Immature natural killer cell (primary cell): ENCODE results near the gene IL11. TPM values are rescaled to one million over a fixed set of nuclear protein-coding genes. Genes with fewer than 3 reads are reported as not detected.
A peak's percentile ranks its signal among the peaks of the same experiment; 100 is the strongest.

ENCODE experiments used
- DNase-seq, 3 donors: peaks; one replicate each; pipeline ENCODE4 v3.0.0; 2022; ENCODE audit warnings: mixed read lengths in 1 of 3
- H3K27ac Mint-ChIP-seq, 6 donors: one replicate each; pipeline ENCODE4 v1.8.0; 2020; ENCODE audit warnings: mixed read lengths in 6 of 6, mild to moderate bottlenecking in 5 of 6, inconsistent platforms in 4 of 6, moderate library complexity in 3 of 6
- H3K27me3 Mint-ChIP-seq, 3 donors: one replicate each; pipeline ENCODE4 v1.8.0; 2020 to 2021; ENCODE audit warnings: low read depth in 3 of 3, mild to moderate bottlenecking in 3 of 3, mixed read lengths in 3 of 3, moderate library complexity in 3 of 3, inconsistent platforms in 1 of 3
- H3K36me3 Mint-ChIP-seq, 3 donors: one replicate each; pipeline ENCODE4 v1.8.0; 2020; ENCODE audit warnings: mixed read lengths in 3 of 3, inconsistent platforms in 2 of 3, mild to moderate bottlenecking in 2 of 3
- H3K4me1 Mint-ChIP-seq, 2 donors: one replicate each; pipeline ENCODE4 v1.8.0; 2020; ENCODE audit warnings: inconsistent platforms in 2 of 2, mild to moderate bottlenecking in 2 of 2, mixed read lengths in 2 of 2, moderate library complexity in 1 of 2
- H3K4me3 Mint-ChIP-seq, 5 donors: one replicate each; pipeline ENCODE4 v1.8.0; 2020; ENCODE audit warnings: mild to moderate bottlenecking in 5 of 5, mixed read lengths in 5 of 5, inconsistent platforms in 3 of 5, moderate library complexity in 3 of 5
- H3K9me3 Mint-ChIP-seq, 6 donors: one replicate each; pipeline ENCODE4 v1.8.0; 2020; ENCODE audit warnings: mild to moderate bottlenecking in 6 of 6, mixed read lengths in 6 of 6, inconsistent platforms in 4 of 6, moderate library complexity in 3 of 6
- polyA plus RNA-seq, 3 donors: library from polyadenylated mRNA; unstranded; fragments of 300-500 nt; fragmentation: Illumina TruSeq; gene quantifications; one replicate each; pipeline ENCODE4 v1.2.3, GENCODE V29; 2021

Gene IL11
- polyA plus RNA-seq, 3 donors from 2014 or later, result not detected

- H3K27me3 Mint-ChIP-seq, result peaks cover 2 to 10% (median 2%) of the 10 kb centered on the region in 3 donors
- DNase-seq, result no peak
- no peak overlapping the region for H3K27ac Mint-ChIP-seq
- no peak overlapping the region for H3K4me3 Mint-ChIP-seq
- no peaks in the 10 kb centered on the region for H3K36me3 Mint-ChIP-seq
- H3K4me1 Mint-ChIP-seq, result peaks cover 0 to 2% of the 10 kb centered on the region in 2 donors
- H3K9me3 Mint-ChIP-seq, result no peaks in the 10 kb centered on the region
These were observed 23.4 kb downstream of the IL11 start for GRCh38 chr19:55346725-55347441.

GRCh38 chr19:55345818-55346724 lies 24.2 kb downstream of the IL11 start:
- H3K27ac Mint-ChIP-seq, result no peak overlapping the region
- H3K4me1 Mint-ChIP-seq, result peaks cover 6 to 7% of the 10 kb centered on the region in 2 donors
- no peak overlapping the region for H3K4me3 Mint-ChIP-seq
- no peak for DNase-seq
- no peaks in the 10 kb centered on the region for H3K9me3 Mint-ChIP-seq
- H3K36me3 Mint-ChIP-seq, result no peaks in the 10 kb centered on the region
- peaks cover 0 to 7% (median 2%) of the 10 kb centered on the region in 3 donors for H3K27me3 Mint-ChIP-seq

GRCh38 chr19:55345101-55345817 lies 25.0 kb downstream of the IL11 start:
- Mint-ChIP-seq H3K4me1 (peaks cover 13 to 15% of the 10 kb centered on the region in 2 donors), H3K36me3 (no peaks in the 10 kb centered on the region), H3K27ac (no peak overlapping the region), H3K27me3 (peaks cover 0 to 7% (median 2%) of the 10 kb centered on the region in 3 donors), H3K4me3 (no peak overlapping the region), H3K9me3 (no peaks in the 10 kb centered on the region)
- DNase-seq, result no peak

GRCh38 chr19:55344444-55344843 lies 25.8 kb downstream of the IL11 start:
- Mint-ChIP-seq H3K36me3 (no peaks in the 10 kb centered on the region), H3K4me3 (no peak overlapping the region), H3K4me1 (peaks cover 19 to 24% of the 10 kb centered on the region in 2 donors)

GRCh38 chr19:55341595-55342531 lies 28.4 kb downstream of the IL11 start:
- Mint-ChIP-seq H3K36me3 (no peaks in the 10 kb centered on the region), H3K4me1 (peaks cover 27 to 34% of the 10 kb centered on the region in 2 donors), H3K27ac (peak overlapping the region in 5 of 6 donors; percentile 66 to 100 (median 86)), H3K9me3 (no peaks in the 10 kb centered on the region), H3K27me3 (peaks cover 19 to 29% (median 21%) of the 10 kb centered on the region in 3 donors), H3K4me3 (peak overlapping the region; percentile 51 to 72 (median 53))
- DNase-seq, result no peak

More at GRCh38 chr19:55344444-55344843, 25.8 kb downstream of the IL11 start:
- Mint-ChIP-seq H3K27ac (no peak overlapping the region), H3K27me3 (peaks cover 3 to 10% (median 3%) of the 10 kb centered on the region in 3 donors), H3K9me3 (no peaks in the 10 kb centered on the region)
- DNase-seq, result no peak

GRCh38 chr19:55341171-55341588 lies 29.1 kb downstream of the IL11 start:
- H3K36me3 Mint-ChIP-seq, result no peaks in the 10 kb centered on the region
- H3K9me3 Mint-ChIP-seq, result no peaks in the 10 kb centered on the region
- H3K4me3 Mint-ChIP-seq, result peak overlapping the region; percentile 82 to 99 (median 88)
- H3K27ac Mint-ChIP-seq, result peak overlapping the region in 5 of 6 donors; percentile 93 to 100 (median 96)
- peaks cover 27 to 34% of the 10 kb centered on the region in 2 donors for H3K4me1 Mint-ChIP-seq
- no peak for DNase-seq
- H3K27me3 Mint-ChIP-seq, result peaks cover 19 to 29% (median 24%) of the 10 kb centered on the region in 3 donors

- peak overlapping the region in 5 of 6 donors; percentile 93 to 100 (median 96) for H3K27ac Mint-ChIP-seq
- H3K36me3 Mint-ChIP-seq, result no peaks in the 10 kb centered on the region
- no peak for DNase-seq
- H3K4me3 Mint-ChIP-seq, result peak overlapping the region; percentile 82 to 99 (median 88)
- H3K27me3 Mint-ChIP-seq, result peaks cover 19 to 29% (median 26%) of the 10 kb centered on the region in 3 donors
- H3K9me3 Mint-ChIP-seq, result no peaks in the 10 kb centered on the region
- H3K4me1 Mint-ChIP-seq, result peaks cover 27 to 34% of the 10 kb centered on the region in 2 donors
These were observed 29.5 kb downstream of the IL11 start for GRCh38 chr19:55340784-55341147.

- H3K27ac Mint-ChIP-seq, result peak overlapping the region; percentile 97 to 100 (median 99)
- peaks cover 20 to 29% (median 22%) of the 10 kb centered on the region in 3 donors for H3K27me3 Mint-ChIP-seq
- peak overlapping the region; percentile 92 to 99 (median 96) for H3K4me3 Mint-ChIP-seq
- H3K9me3 Mint-ChIP-seq, result no peaks in the 10 kb centered on the region
- H3K36me3 Mint-ChIP-seq, result no peaks in the 10 kb centered on the region
- DNase-seq, result no peak
- peaks cover 27 to 34% of the 10 kb centered on the region in 2 donors for H3K4me1 Mint-ChIP-seq
These were observed 30.1 kb downstream of the IL11 start for GRCh38 chr19:55339889-55340783.

- peak; percentile 100 for DNase-seq
- Mint-ChIP-seq H3K27ac (peak within 1 kb of the TSS; percentile 97 to 100 (median 99)), H3K9me3 (no peaks in the 10 kb centered on the region), H3K27me3 (peaks cover 22 to 29% (median 22%) of the 10 kb centered on the region in 3 donors), H3K4me3 (peak within 1 kb of the TSS; percentile 92 to 99 (median 96)), H3K36me3 (no peaks in the 10 kb centered on the region), H3K4me1 (peaks cover 27 to 34% of the 10 kb centered on the region in 2 donors)
These were observed 31.0 kb downstream of the IL11 start, which contains the start of gene KMT5C for GRCh38 chr19:55339105-55339888. TSS of gene KMT5C (plus strand) at chr19:55339876. CDS start at chr19:55341937, 2,061 bp downstream.

GRCh38 chr19:55336101-55336500 lies 34.2 kb downstream of the IL11 start:
- H3K27me3 Mint-ChIP-seq, result peaks cover 22 to 29% (median 28%) of the 10 kb centered on the region in 3 donors
- DNase-seq, result no peak
- peaks cover 22 to 27% of the 10 kb centered on the region in 2 donors for H3K4me1 Mint-ChIP-seq
- no peaks in the 10 kb centered on the region for H3K36me3 Mint-ChIP-seq
- H3K9me3 Mint-ChIP-seq, result no peaks in the 10 kb centered on the region
- H3K27ac Mint-ChIP-seq, result no peak overlapping the region
- H3K4me3 Mint-ChIP-seq, result no peak overlapping the region

GRCh38 chr19:55333870-55334269 lies 36.4 kb downstream of the IL11 start:
- no peaks in the 10 kb centered on the region for H3K9me3 Mint-ChIP-seq
- H3K27me3 Mint-ChIP-seq, result peaks cover 19 to 20% (median 20%) of the 10 kb centered on the region in 3 donors
- peaks cover 6 to 8% of the 10 kb centered on the region in 2 donors for H3K4me1 Mint-ChIP-seq
- H3K27ac Mint-ChIP-seq, result no peak overlapping the region
- H3K36me3 Mint-ChIP-seq, result no peaks in the 10 kb centered on the region
- DNase-seq, result no peak
- H3K4me3 Mint-ChIP-seq, result no peak overlapping the region
